CD4-positive, alpha-beta T cell treated with Interleukin-15 for 4 hours (primary cell): ENCODE data around the gene OR2T10.
"Not testable (repeated sequence)": the region's sequence is repeated elsewhere in the genome, so short reads cannot be mapped to it uniquely, and the experiment has no call there.

Experiments
- DNase-seq: peaks from one replicate; pipeline ENCODE4 v3.0.0-alpha.2; 2020; ENCODE audit warnings: low spot score

OR2T10 gene

GRCh38 chr1:248597589-248597988 lies at the start of gene OR2T10:
Gene OR2T10, minus strand, starts transcription at chr1:248597700. Its CDS starts 3,932 bp downstream, at chr1:248593768.
- DNase-seq: no peak

DNA sequence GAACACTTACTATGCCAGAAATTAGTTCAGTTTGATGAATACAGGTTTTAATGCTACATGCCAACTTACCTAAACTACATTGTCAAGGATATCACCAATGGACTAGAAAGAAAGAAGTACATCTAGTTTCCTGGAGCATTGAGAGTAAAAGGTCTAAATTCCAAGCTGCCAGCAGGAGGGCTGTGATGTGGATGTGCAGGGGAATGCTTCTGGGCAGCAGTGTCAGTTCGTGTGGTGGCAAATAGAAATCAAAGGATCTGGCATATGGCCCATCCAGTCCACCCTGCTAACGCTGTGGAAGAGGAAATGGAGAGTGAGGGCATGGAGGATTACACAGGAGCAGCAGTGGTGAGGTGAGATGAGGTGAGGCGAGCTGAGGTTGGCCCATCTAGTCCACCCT lies 47.7 kb upstream of the OR2T10 start, which contains the start of gene OR2T35:
TSS of gene OR2T35 (minus strand) at position 101 of the 400 bp plus-strand sequence. CDS start 6,020 bp downstream, outside the sequence.
- DNase-seq: not testable (repeated sequence)

DNA sequence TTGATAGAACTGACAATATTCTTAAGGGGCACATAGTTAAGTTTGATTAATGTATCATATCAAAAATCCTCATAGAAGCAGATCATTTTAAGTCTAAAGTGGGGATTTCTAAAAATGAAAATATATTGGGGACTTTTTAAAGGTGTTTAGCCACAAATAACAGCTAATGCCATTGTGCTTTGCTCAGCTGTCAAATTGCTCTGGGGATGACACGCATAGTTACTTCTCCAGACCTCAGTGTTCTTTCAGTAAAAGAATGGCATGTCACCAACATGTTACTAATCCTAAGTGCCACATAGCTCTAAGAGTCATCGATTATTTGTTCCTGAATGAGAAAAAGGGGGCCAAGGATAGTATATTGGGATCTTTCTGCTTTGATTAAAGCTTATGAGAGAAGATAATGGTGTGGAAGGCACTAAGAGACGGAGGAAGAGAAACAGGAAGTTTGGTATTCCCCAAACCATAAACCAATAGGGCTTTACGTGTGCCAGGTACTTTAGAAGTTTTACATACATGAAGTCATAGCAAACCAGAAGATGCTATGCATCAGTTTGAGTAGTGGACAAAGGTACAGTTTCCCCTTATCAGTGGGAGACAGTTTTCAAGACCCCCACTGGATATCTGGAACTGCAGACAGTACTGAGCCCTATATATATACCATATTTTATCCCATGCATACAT lies 45.6 kb upstream of the OR2T10 start:
- DNase-seq: not testable (repeated sequence)

- DNase-seq: not testable (repeated sequence)
These were observed 44.1 kb upstream of the OR2T10 start for GRCh38 chr1:248641583-248641982.

DNA sequence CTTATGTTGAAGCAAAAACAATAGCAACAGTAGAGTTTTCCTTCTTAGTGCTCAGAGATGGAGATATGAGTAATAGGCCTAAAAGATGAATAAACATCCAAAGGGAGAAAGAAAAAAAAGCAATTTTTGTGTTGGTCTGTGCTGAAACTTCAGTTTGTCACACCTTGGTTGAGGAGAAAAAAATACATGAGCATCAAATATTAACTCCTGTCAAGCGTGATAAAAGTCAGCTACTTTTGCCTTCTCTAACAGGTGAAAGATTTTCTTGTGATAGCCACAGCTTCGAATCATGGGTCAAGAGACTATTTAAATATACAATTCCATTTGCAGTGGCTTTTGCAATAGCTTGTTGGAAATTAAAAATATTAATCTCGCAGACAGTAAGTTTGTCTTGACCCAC lies 43.4 kb upstream of the OR2T10 start:
- not testable (repeated sequence) for DNase-seq

GRCh38 chr1:248639652-248640051 lies 42.2 kb upstream of the OR2T10 start:
- not testable (repeated sequence) for DNase-seq

- DNase-seq: not testable (repeated sequence)
These were observed 39.1 kb upstream of the OR2T10 start for GRCh38 chr1:248636612-248637011.

GRCh38 chr1:248634991-248635390 lies 37.5 kb upstream of the OR2T10 start, which contains the start of gene OR2T11:
Gene OR2T11, minus strand, starts transcription at chr1:248635091. Its CDS starts 7,963 bp downstream, at chr1:248627128.
- DNase-seq: not testable (repeated sequence)

DNA sequence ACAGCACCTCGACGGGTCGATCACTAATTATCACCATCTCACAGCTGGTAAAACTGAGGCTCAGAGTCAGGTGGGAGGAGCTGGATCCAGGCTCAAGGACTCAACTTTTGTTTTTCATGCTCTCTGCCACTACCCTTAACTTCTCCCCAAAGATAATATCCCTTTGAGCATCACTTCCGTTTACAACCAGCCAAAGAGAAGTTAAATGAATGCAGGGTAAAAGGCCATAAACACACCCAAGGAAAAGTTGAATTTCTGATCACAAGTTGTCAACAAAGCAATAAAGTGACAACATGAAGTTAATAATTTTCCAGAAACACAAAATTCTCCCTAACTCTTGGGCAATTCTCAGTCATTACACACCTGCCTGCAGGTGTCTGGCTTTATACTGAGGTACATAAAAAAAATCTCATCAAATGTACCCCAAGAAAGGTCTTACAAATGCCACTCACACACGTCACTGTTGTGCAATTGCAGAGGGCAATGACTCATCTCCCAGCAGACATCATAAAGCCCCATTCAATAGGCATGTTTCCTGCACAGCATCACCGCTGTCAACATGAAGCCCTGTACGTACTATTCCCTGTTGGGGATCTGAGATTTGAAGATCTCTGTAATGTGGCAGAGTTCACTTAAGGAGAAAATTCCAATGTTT lies 34.0 kb upstream of the OR2T10 start:
- DNase-seq: no peak

DNA sequence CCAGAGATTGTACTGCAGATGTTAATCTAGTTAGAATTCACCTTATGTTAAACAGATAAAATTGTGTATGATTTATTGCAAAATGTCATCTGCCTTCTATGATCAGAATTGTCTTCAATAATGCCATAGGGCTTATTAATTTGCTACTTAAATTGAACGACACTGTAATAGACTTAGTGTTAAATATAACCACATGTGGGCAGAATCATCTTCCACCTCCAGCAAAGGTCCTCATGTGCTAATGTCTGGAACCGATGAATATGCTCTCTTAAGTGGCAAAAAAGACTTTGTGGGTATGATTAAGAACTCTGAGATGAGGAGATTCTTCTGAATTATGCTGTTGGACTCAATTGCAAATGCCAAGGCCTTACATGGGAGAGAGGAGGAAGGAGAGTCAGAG lies 33.1 kb upstream of the OR2T10 start:
- no peak for DNase-seq

DNA sequence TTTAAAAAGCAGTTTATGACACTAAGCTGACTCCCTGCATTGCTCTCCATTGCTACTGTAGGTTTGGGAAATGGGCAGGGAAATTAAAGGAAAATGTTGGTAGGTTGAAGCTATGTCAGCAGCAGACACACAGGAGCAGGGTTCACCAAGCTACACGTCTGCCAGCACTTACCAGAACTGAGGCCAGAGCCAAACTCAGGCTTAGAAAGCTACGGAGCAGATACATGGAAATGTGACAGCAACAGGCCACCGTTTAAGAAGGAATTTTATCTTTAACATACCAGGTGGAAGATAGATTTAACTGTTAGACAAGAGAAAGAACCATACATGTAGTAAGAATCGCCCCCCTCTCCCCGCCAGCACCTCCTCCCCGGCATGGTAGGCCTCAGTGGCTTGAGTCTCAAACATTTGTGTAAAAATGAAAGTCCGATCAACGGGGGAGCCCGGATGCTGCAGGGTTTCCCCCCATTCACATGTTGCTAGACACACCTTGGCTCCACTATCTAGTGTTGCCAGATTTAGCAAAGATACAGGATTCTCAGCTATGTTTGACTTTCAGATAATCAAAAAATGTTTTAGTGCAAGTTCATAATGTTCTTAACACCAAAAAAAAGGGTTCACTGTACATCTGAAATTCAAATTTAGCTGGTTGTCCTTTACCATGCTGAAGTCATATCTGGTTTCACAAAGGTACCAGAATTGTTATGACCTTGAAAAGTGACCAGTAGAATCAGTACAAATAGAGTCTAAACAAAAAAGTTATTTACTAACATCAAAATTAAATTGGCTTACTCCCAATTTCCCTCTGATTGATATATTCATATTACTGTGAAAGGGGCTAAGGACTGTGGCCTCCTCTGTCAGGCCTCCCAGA lies 30.7 kb upstream of the OR2T10 start:
- no peak for DNase-seq

GRCh38 chr1:248625971-248626370 lies 28.5 kb upstream of the OR2T10 start:
- DNase-seq: no peak

GRCh38 chr1:248625166-248625565 lies 27.7 kb upstream of the OR2T10 start:
- DNase-seq: no peak

DNA sequence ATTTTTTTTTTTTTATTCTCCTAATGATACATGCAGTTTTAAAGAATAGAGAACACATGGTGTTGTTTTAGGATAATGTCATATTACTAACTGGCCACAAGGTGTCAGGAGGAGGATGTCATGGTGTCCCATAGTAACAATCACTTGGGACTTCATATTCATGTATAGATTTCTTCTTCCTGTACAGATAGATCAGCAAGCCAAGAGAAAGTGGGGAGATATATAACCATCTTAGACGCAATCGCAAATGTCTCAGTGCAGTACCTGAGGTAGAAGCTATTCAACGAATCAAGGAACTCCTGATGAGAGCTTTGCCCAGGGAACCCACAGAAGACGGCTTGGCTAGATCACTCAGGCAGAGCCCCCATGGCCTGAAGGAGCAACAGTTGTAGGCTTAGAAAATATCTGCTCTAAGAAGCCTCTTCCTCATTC lies 25.1 kb upstream of the OR2T10 start:
- DNase-seq: peak; percentile 11

GRCh38 chr1:248621770-248622169 lies 24.3 kb upstream of the OR2T10 start:
- DNase-seq: no peak

- peak; percentile 45 for DNase-seq
These were observed 21.4 kb upstream of the OR2T10 start for GRCh38 chr1:248618878-248619277.

DNA sequence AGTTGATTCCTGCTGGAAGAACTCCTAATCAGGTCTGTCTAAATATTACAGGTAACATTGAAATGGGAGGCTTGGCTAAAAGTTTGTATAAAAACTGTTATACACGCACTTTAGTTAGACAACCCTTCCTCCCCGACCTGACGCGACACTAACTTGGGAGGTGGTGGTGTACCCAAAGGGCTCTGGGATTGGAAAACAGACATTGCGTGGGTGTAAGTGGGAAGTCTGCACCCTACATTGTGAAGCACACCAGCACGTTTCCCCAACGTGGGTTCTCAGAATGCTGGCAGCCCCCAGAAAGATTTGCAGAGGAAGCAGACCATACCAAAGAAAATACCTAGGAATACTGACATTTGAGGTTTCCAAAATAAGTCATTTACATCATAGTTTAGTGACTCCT lies 20.6 kb upstream of the OR2T10 start:
- DNase-seq: no peak

GRCh38 chr1:248613742-248614141 lies 16.2 kb upstream of the OR2T10 start:
- no peak for DNase-seq

- no peak for DNase-seq
These were observed 14.4 kb upstream of the OR2T10 start for GRCh38 chr1:248611883-248612414.

- DNase-seq: no peak
These were observed 12.8 kb upstream of the OR2T10 start for GRCh38 chr1:248610301-248610700.

DNA sequence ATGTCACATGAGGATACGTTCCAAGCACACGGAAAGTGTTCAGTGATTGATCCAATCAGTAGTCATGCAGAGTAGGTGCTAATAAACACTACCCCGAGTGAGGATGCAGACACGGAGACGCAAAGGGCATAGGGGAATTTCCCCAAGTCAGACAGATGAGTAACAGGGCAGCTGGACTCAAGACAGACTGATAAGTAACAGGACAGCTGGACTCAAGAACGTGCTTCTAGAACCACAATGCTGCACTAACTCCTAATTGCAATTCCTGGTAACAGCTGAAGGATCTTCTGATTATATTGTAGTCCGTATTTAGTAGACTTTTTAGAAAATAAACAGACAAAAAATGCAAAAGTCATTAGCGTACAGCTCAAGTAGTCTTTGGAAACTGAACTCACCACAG lies 1.9 kb upstream of the OR2T10 start:
- DNase-seq: no peak

GRCh38 chr1:248596615-248597014 lies 885 bp downstream of the OR2T10 start:
- DNase-seq: no peak
